ENCODE data around the gene MYZAP.

The MYZAP gene

DNA sequence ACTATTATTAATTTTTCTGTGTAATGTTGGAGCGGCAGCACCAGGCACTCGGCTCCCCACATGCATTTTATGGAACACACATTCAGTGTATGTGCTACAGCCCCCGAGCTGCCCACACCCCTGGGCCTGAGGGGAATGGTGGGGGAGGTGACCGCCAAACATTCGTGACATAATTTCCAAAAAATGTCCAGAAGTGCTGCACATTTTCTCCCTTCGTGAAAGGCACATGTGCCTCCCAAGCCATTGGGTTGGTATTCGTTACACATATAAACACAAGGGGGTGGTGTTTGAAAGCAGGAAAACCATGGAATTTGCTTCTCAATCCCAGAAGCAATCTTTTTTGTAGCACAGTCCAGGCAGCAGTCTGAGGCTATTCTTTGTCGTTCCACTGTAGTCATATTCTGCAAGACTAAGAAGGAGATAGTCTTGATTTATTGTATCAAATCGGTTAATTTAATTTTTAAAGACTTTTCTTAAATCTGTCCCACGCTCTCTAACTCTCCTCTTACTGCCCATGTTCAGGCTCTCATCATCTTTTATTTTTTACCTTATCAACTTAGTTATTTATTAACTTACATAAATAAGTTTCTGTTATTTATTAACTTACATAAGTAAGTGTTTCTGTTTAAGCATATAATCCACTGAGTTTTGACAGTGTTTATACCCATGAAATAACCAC, 75.6 kb downstream of the MYZAP start:
- peak; percentile 56 for DNase-seq

DNA sequence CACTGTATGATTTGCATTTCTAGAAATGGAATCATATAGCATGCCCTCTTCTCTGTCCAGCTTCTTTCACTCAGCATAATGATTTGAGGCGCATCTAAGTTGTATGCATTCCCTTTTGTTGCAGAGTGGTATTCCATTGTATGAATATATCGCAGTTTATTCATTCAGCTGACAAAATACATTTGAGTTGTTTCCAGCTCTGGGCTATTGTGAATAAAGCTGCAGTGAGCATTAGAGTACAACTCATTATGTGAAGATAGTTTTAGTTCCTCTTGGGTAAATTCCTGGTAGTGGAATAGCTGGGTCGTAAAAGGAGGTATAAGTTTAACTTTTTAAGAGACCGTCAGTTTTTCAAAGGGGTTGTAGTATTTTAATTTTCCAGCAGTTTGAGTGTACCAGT, 76.3 kb downstream of the MYZAP start:
- no peak for DNase-seq

DNA sequence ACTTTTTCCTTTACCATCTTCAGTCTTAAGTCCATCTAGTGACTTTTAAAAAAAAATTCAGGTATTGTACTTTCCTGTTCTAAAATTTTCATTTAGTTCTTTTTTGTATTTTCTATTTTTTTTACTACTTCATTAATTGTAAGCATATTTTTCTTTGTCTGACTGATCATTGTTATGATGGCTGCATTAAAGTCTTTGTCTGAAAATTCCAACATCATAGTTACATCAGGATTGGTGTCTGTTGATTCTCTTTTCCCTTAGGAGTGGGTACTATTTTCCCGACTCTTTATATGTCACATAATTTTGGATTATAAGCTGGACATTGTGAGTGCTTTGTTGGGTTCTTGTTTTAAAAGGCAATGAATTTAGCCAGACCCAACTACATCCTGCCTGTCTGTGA, 79.9 kb downstream of the MYZAP start:
- DNase-seq: no peak

DNA sequence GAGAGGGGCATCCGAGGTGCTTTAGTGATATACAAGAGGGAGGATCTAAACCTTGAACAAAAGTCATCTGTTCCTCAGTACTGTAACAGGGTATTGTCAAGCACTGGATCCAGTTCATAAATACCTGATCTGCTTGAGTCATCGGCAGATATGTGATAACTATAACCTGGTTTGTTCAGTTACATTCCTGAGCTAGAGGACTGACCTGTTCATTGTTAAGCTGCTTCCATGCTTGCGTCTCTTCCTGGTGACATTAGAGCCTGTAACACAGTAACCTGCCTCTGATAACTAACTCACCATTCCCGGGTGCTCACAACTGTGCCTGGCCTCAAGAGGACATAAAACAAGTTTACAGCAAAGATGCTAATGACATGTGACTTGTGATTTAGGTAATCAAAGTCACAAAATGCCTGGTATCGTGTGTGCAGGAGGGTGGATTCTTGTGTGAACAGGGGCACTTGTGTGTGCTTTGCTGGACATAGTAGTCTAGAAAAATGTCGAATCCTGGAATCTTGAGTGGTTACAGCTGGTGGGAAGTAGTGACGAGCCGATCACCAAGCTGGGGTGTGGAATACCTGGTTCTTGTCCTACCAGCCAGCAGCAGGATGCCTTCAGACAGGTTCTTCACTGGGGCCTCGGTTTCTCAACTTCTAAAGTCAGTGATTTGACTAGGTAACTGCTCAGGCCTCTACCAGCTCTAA, 83.9 kb downstream of the MYZAP start:
- DNase-seq: no peak

DNA sequence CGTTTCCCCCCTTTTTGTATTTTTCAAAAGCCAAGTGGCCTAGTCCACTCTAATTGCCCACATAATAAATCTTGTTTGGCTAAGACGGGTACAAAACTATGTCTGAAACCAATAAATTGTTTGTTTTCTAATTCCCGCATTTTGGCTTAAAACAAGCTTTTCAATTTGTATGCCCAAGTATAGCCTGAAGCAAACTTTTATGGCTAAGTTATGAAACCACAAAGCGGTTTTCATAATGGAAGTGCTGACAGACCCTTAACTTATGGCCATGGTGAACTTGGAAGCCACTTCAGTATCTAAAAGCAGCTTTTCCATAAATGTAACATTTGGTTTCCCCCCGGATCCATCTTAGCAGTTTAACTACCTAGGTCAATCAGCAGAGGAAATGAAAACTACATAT, 84.9 kb downstream of the MYZAP start:
- DNase-seq: no peak

DNA sequence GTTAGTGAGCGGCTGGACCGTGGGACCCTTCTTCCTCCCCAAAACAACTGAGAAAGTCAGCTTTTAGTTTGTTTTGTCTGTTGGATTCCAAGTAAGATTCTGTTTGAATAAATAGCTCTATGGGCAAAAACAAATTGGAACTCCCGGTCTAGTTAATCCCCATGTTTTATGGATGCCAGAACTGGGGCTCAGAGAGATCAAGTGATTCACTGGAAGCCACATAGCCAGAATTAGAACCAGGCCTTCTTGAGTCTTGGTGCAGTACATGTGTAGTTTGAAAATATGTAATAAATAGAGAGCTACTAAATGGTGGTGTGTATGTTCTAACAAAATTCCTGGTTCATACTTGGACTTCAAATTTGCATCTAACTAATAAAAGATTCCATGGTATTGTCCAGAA, 85.5 kb downstream of the MYZAP start:
- DNase-seq: no peak

DNA sequence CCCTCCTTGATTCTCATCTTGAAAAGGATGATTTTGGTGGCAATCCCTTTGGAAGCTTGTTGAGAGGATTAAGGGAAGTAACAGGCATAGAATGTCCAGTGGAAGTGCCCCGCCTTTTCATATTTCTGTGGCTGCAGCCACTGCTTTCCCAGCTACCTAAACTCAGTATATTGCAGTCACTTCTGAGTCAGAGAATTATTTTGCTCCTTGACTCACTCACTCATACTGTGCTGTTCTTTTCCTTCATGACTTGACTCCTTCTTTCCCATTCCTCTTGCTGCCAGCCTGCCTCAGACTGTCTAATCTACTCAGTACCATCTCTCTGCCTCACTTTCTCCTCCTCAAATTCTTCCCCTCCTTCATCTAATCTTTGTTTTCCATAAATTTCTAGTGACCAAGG, 88.3 kb downstream of the MYZAP start:
- DNase-seq: peak; percentile 55

DNA sequence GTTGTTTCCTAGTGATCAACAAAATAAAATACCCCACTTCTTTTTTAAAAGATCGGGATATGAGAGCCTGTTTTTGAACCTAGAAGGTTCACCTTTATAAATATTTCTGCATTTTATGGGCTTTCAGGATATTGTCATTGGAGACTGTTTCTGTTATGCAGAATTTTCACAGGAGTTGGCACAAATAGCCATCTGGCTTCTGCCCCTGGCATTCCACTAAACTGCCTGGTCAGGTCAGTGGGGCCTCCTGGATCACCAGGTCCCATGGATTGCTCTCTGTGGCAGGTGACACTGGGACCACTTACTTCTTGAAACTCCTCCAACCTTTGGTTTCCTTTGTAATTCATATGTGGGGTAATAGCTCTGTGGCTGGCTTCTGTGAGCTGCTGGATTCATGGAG, 89.3 kb downstream of the MYZAP start:
- no peak for DNase-seq

DNA sequence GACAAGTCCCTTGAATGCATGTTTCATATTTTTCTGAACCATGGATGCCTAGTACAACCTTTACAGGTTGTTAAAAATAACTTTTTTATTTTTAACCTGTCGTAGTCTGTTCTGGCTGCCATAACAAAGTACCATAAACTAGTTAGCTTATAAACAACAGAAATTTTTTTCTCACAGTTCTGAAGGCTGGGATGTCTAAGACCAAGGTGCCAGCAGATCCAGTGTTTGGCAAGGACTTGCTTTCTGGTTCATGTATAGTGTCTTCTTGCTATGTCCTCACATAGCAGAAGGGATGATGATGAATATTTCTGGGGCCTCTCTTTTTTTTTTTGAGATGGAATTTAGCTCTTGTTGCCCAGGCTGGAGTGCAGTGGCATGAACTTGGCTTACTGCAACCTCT, 91.8 kb downstream of the MYZAP start:
- DNase-seq: no peak

DNA sequence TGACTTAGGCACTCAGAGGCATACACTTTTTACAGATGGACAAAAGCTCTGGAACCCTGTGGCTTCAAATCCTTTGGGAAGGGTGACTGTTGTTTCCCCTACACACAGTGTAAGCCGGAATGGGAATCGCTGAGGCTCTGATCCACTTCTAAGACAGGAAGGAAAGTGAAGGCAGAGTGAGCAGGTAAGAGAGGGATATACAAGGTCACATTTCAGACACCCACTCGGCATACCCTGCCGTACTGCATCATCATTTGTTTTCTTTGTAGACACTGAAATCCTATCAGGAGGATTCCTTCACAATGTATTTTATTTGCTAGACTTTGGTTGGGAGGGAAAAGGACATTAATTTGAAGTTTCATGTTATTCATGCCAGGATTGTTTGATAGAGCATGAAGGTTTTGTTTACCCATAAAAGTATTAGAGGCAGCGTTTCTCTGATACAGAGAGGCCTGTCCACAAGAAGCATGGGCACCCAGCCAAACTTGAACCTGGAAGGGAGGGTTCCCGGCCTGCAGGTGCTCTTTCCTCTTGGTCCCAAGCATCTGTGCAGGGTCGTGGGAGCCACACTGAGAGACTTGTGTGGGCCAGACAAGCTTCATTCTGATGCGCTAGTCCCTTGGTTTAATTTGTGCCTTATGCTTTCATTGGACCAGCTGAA, 92.9 kb downstream of the MYZAP start:
- no peak for DNase-seq

DNA sequence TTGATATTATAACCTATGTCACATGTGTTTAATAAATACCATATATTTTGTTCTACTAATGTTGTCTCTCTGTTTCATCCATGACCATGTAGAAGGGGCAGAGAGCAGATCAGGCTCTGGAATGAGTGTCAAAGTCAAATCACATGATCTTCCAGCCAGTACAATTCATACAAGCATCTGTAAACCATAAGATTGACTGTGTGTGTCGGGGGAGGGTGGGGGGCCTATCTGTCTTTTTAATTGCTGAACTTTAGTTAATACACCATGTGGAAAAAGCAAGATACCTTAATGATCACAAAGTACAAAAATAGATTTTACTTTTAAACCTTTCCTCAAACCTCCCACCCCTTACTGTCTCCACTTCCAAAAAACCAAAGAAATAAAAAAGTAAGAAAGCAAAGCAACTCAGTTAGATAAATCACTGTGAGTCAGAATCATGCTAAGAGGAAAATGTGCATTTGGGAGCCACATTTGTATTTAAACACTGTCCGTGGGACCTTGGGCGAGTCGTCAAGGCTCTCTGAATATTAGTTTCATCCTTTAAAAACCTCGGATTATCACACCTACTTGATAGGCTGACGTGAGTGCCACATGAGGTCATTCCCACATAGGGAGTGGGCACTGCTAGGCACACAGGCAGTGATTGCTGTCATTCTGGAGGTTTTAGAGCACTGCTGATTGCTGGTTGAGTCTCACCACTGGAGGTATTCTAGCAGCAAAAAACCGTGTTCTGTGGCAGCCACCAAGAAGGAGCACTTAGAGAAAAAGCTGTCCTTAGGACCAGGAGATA, 93.8 kb downstream of the MYZAP start:
- DNase-seq: no peak

DNA sequence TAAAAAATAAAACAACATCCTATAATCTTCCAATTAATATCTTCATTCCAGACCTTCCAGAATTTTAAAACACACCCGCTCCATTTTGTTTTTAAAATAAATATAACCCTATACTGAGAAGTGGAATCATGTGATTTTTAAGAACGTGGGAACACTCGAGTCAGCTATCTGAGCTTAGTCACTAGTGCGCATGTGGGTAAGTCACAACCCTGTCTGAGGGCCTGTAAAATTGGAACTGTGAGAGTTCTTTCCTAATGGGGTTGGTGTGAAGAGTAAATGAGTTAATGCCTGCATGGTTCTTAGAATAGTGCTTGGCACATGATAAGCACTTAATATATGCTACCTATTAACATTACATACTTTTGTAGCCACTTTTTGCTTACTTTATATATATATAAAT, 95.0 kb downstream of the MYZAP start:
- DNase-seq: peak; percentile 43

DNA sequence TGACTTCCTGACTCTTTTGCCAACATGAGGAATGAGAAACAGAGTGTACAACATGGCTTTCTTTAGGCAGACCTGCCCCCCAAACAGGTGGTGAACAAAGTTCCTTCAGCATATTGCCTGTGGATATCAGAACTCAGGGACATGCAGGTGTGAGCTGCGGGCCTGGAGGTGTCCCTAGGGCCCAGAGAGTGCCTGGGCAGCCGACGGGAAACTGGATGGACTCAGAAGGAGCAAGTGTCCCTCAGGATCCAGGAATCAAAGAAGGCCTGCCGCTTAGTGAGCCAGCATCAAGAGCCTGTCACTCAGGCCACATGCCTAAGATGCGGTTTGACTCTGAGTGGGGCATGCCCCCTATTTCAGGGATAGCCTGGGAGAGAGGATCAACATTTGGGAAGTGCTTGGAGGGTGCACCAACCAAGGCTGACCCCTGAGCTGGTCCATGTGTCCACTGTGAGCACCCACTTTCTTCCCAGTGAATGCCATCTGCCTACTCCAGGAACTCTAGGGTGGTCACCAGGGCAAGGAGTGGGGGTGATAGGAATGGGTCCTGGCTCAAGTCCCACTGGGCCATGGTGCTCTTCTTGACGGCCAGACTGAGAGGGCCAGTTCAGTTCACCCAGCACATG, 98.8 kb downstream of the MYZAP start:
- DNase-seq: no peak

DNA sequence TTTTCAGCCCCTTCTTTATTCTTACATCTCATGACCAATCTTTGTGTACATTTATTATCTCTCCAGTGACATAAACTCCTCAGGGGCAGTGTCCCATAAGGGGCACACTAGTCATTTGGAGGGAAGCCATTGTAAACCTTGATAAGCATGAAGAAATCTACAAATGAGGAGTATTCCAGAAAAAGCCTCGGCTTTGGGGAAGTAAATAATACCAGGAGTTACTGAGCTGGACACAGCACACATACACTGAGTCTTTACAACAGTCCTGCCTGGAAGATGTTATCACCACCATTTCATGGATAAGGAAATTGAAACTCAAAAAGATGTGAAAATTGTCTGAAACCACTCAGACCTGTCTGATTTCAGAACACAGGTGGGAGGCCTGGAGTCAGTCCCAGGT, 99.4 kb downstream of the MYZAP start:
- DNase-seq: no peak

DNA sequence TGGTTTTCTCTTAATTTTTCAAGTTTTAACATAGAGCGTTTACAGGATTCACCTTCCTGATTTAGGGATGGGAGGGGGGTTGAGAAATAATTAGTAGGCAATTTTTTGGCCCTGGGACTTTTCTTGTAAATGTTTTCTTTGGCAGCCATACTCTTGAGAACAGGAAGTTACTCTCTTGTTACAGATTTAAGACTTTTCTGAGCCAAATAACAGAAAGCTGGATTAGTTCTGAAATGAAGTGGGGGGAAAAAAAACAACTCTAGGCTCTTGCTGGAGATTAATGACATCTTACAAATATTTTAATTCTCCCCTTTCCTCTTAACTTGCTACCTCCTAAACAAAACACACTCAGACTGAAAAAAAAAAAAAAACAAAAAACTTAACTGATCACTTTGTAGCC, 101.0 kb downstream of the MYZAP start:
- DNase-seq: no peak

DNA sequence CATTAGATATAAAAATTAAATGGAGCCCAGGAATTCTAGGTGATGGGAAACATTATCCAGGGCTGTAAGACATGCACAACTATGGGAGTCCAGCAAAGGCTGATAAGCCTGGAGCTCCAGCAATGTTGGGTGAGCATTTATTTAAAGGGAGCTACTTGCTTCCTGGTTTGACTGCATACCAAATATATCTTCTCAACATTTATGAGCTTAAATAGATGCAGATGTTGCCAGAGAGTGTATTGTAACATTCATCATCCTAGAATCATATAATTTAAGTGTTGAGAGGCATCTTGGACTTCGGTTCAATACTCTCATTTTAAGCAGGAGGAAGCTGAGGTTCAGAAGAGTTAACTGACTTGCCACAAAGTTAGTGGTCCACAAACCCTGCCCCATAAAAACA, 102.6 kb downstream of the MYZAP start:
- DNase-seq: no peak

DNA sequence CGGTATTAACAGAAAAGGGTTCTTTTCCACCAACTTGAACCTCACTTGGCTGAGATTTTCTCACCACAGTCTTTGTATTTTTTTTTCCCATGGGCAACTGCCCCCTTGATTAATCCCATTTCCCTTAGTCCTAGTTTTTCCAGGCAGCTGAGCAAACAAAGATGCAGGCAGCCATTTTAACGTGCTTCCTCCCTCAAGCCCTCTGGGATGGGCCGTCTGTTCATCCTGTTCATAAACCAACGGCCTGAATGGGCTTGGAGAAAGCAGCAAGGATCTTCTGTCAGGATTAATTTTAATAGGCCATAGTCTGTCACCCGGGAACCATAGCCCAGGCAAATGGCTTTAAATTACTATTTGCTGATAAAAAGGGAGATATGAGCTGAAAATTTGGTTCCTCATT, 104.4 kb downstream of the MYZAP start:
- DNase-seq: no peak

DNA sequence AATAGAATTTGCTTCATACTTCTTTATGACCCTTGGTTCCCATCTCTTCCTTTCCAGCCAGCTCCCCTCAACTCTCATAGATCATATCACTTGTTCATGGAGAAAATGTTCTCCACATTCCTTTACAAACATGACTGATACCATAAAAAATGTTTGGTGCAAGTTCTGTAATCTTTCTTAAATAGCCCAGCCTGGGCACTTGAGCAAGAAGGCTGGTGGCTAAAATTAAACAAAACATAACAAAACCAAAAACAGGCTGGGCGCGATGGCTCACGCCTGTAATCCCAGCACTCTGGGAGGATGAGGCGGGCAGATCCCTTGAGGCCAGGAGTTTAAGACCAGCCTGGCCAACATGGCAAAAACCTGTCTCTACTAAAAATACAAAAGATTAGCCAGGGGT, 105.9 kb downstream of the MYZAP start:
- no peak for DNase-seq

DNA sequence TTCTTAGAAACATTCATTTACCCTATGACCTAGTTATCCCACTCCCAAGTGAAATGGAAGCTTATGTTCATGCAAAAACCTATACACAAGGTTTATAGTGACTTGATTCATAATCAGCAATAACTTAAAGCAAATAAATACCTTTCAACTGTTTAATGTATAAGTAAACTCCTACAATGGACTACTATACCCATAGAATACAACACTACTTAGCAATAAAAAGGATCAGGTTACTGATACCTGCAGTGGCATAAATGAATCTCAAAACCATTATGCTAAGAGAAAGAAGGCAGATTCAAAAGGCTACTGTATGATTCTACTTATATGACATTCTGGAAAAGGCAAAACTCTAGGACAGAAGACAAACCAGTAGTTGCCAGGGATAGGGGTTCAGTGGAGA, 106.5 kb downstream of the MYZAP start:
- DNase-seq: no peak

DNA sequence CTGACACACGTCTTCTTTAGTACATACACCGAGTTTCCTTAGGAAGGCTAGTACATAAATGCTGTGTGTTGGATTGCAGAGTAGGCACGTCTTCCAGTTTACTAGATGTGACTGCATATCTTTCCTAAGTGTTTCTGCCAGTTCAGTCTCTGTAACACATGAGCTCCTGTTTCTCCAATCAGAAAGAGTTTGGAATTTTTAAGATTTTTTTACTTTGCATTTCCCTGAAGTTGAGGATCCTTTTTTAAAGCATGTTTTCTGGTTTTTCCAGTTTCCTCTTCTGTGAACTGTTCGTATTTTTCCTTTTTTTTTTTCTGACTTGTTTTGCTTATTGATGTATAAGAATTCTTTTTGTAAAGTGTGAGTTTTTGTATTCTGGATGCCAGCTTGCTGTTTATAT, 107.3 kb downstream of the MYZAP start:
- no peak for DNase-seq

DNA sequence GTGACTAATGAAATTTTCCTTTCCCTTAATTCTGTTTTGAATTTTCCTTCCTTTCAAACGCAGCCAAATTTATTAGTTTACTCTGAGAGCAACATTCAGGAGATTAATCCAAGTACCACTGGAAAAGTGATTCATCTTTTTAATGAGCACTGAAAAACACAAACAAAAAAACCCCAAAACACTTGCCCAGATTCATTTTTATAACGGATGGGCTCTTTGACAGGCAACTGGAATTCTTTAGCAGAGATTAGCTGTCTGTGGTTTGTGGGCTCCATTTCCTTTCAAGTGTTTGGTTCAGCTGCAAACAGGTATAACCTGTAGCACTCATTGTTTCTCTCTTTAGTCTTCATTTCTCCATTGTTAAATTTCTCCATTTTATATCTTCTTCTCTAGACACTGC, 111.7 kb downstream of the MYZAP start:
- no peak for DNase-seq

DNA sequence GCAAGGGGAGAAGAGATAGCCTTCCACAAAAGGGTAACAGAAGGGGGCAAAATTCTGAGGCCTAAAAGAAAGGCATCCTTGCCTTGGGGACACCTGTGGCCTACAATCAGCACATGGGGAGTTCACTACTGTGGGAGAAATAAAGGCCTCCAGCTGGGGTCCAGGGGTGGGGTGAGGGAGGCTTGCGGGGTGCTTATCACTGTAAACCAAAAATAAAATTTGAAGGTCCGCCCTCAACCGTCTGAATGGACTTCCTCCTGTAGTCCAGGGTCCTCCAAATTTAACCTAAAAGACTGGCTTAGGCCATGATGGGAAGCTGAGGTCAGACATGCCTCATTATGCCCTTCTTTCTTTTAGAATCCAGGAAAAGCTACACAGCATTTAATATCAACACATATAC, 112.7 kb downstream of the MYZAP start:
- DNase-seq: no peak

DNA sequence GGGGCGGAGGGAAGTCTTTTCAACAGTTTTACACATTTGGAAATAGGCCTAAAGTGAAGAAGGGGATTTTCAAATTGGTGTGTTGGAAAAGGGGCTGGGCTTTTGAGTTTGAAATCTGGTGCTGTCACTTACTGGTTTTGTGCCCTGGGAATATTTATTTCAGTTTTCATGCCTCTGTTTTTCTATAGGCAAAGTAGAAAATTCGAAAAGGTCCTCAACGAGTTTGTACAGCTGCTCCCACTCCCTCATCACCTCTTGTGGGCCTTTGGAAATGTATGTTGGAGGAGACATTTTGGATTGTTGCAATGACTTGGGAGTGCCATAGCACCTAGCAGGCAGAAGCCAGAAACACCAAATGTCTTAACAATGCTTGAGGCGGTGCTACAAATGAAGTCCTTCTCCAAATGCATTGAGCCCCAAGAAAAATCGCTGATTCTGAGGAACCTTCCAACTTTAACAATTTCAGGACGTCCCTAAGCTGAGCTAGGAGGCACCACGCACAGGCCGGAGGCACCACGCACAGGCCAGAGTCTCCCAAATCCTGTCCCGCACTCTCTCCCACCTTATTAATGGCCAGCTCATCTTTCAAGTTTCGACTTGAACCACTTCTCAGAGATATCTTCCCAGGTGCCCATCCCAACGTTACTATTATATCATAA, 114.2 kb downstream of the MYZAP start:
- DNase-seq: no peak

Data from OCI-M1 (cell line).